HepG2 (cell line): ENCODE measurements around the gene KIF1B. TPM values are rescaled to one million over a fixed set of nuclear protein-coding genes. Genes with fewer than 3 reads are reported as not detected.

Experiments used
- ATAC-seq: fragments of 200-7000 bp; cut with Tn5 transposase; 3 replicates; pipeline ENCODE4 v1.9.1; 2020; ENCODE audit warnings: mild to moderate bottlenecking, moderate library complexity
- BruUV-seq: library from RNA; stranded (reverse); fragments of 400-500 nt; replicated peaks from 2 replicates; lab custom pipeline; 2021; lab: Mats Ljungman, UMichigan
- CTCF ChIA-PET: fragments of 300-600 bp; formaldehyde crosslinking; extraction: SDS; loops from one replicate; lab custom pipeline; 2021; ENCODE audit warnings: low total read pairs, inconsistent platforms, low intra/inter-chr PET ratio; lab: Yijun Ruan, JAX
- POLR2A ChIA-PET: fragments of 350-600 bp; sonication (Branson Sonifier 250); formaldehyde crosslinking; loops from one replicate; lab custom pipeline; 2020; ENCODE audit warnings: antibody characterized with exemption, inconsistent platforms; lab: Yijun Ruan, JAX
- DNase-seq: peaks from one replicate; pipeline ENCODE4 v3.0.0-alpha.2; 2015; ENCODE audit warnings: low spot score
- FAIRE-seq: peaks from 3 replicates; lab custom pipeline; 2011; peaks lifted over from hg19 to GRCh38; lab: Jason Lieb, UNC
- H2AFZ ChIP-seq: one replicate; pipeline ENCODE4 v1.6.1; 2011; ENCODE audit warnings: low read length, inconsistent platforms
- H3K27ac ChIP-seq: fragments of 300-600 bp; 3 replicates; pipeline ENCODE4 v1.8.0; 2011; ENCODE audit warnings: mixed run types, mild to moderate bottlenecking, mixed read lengths, low read length, inconsistent platforms; ENCODE audit not compliant: insufficient read depth; ENCODE audit errors: extremely low read length
- H3K27me3 ChIP-seq, 2 experiments: fragments of 200-600 bp in 1 of 2; 2 replicates in 1 of 2; 3 replicates in 1 of 2; pipeline versions ENCODE4 v1.6.0 to v1.8.0; 2011; ENCODE audit warnings: low read length in 2 of 2, mild to moderate bottlenecking in 2 of 2, moderate library complexity in 2 of 2, inconsistent platforms in 1 of 2; ENCODE audit not compliant: insufficient read depth in 2 of 2, control insufficient read depth in 1 of 2
- H3K36me3 ChIP-seq, 2 experiments: fragments of 200-600 bp in 1 of 2; replicated peaks in 1 of 2; 2 replicates in 1 of 2; 3 replicates in 1 of 2; pipeline versions ENCODE4 v1.5.1 to v1.8.0; 2011; ENCODE audit warnings: low read length in 2 of 2, inconsistent platforms in 1 of 2; ENCODE audit not compliant: insufficient read depth in 2 of 2, control insufficient read depth in 1 of 2
- H3K4me1 ChIP-seq: 2 replicates; pipeline ENCODE4 v1.5.1; 2012; ENCODE audit warnings: low read length, inconsistent platforms; ENCODE audit not compliant: insufficient read depth
- H3K4me2 ChIP-seq: 2 replicates; pipeline ENCODE4 v1.6.0; 2011; ENCODE audit warnings: low read depth, low read length, inconsistent platforms
- H3K4me3 ChIP-seq, 3 experiments: fragments of 200-600 bp in 1 of 3; sonication (generic), shearing (Covaris generic) in 1 of 3; replicated peaks in 1 of 3; 2 replicates each; pipeline ENCODE4 v1.5.1; 2011 to 2016; ENCODE audit warnings: low read length in 3 of 3, inconsistent platforms in 2 of 3, low read depth in 2 of 3, mild to moderate bottlenecking in 2 of 3, control low read depth in 1 of 3, mixed read lengths in 1 of 3; ENCODE audit not compliant: insufficient read depth in 1 of 3
- H3K79me2 ChIP-seq: one replicate; pipeline ENCODE4 v1.6.1; 2011; ENCODE audit warnings: low read length, inconsistent platforms; ENCODE audit not compliant: insufficient read depth
- H3K9ac ChIP-seq: 2 replicates; pipeline ENCODE4 v1.6.0; 2011; ENCODE audit warnings: mild to moderate bottlenecking, low read depth, low read length, inconsistent platforms; ENCODE audit not compliant: insufficient read depth
- H3K9me3 ChIP-seq: 2 replicates; pipeline ENCODE4 v1.5.1; 2012; ENCODE audit warnings: mild to moderate bottlenecking, low read length
- H4K20me1 ChIP-seq: 2 replicates; pipeline ENCODE4 v1.6.0; 2011; ENCODE audit warnings: inconsistent platforms, mild to moderate bottlenecking, low read length, moderate library complexity; ENCODE audit not compliant: insufficient read depth
- ETV5 ChIP-seq: IDR thresholded peaks from 2 replicates; pipeline ENCODE4 v1.6.1; 2018; ENCODE audit warnings: missing biosample characterization, missing genetic modification reagents, inconsistent platforms, borderline replicate concordance
- NRL ChIP-seq: sonication (generic); formaldehyde crosslinking; IDR thresholded peaks from 2 replicates; pipeline ENCODE4 v1.5.0; 2020; ENCODE audit warnings: missing genetic modification reagents, mild to moderate bottlenecking, moderate library complexity, borderline replicate concordance
- PPARG ChIP-seq: conservative IDR thresholded peaks from 2 replicates; pipeline ENCODE4 v1.6.1; 2016; ENCODE audit warnings: missing biosample characterization, missing genetic modification reagents
- RBAK ChIP-seq: sonication (generic); formaldehyde crosslinking; IDR thresholded peaks from 2 replicates; pipeline ENCODE4 v1.5.1; 2020; ENCODE audit warnings: mild to moderate bottlenecking, missing genetic modification reagents
- SMC3 ChIP-seq: IDR thresholded peaks from 2 replicates; pipeline ENCODE4 v1.6.1; 2011; ENCODE audit warnings: low read length, improper control_type of control experiment
- SP4 ChIP-seq: sonication (generic); formaldehyde crosslinking; IDR thresholded peaks from 2 replicates; pipeline ENCODE4 v1.8.1; 2023; ENCODE audit warnings: mild to moderate bottlenecking, missing genetic modification reagents
- ZFP90 ChIP-seq: sonication (generic); formaldehyde crosslinking; IDR thresholded peaks from 2 replicates; pipeline ENCODE4 v1.8.0; 2022; ENCODE audit warnings: missing genetic modification reagents, mild to moderate bottlenecking, inconsistent platforms, borderline replicate concordance
- ZNF326 ChIP-seq: sonication (generic); formaldehyde crosslinking; IDR thresholded peaks from 2 replicates; pipeline ENCODE4 v1.4.0; 2020; ENCODE audit warnings: missing genetic modification reagents, borderline replicate concordance
- ZNF350 ChIP-seq: sonication (generic); formaldehyde crosslinking; IDR thresholded peaks from 2 replicates; pipeline ENCODE4 v1.4.0; 2020; ENCODE audit warnings: mild to moderate bottlenecking, low read depth, missing genetic modification reagents, borderline replicate concordance
- ZNF567 ChIP-seq: sonication (generic); formaldehyde crosslinking; IDR thresholded peaks from 2 replicates; pipeline ENCODE4 v1.8.1; 2023; ENCODE audit warnings: mild to moderate bottlenecking, missing genetic modification reagents, borderline replicate concordance
- WGBS: methylation state at CpG from one replicate; pipeline ENCODE4 v1.1.6; 2017; ENCODE audit warnings: low lambda C conversion rate; 5-methylcytosine and 5-hydroxymethylcytosine counted together
- in situ Hi-C: cut with HindIII; loops from 2 replicates; pipeline ENCODE4 v1.10.0; 2017; ENCODE audit warnings: low pct_unique_long_range_greater_than_20kb; ENCODE audit not compliant: extremely low pct_ligation_motif_present
- intact Hi-C: fragments of 100-400 bp; cut with micrococcal nuclease; formaldehyde crosslinking; loops from one replicate; pipeline ENCODE4 v1.10.0; 2022; ENCODE audit not compliant: unreplicated experiment
- polyA plus RNA-seq, 8 experiments: library from polyadenylated mRNA; depleted of rRNA in 3 of 8; stranded (reverse) in 7 of 8; unstranded in 1 of 8; fragments of >200 nt; fragmentation: Illumina TruSeq in 4 of 8; extraction: Trizol in 4 of 8; gene quantifications; 2 replicates each; pipeline versions ENCODE4 v1.2.1 to v1.2.3, GENCODE V29; 2011 to 2016; ENCODE audit warnings: low read depth in 4 of 8, missing spikeins in 1 of 8, mixed read lengths in 1 of 8; ENCODE audit not compliant: insufficient read depth in 1 of 8
- total RNA-seq, 5 experiments: library from RNA; depleted of rRNA; stranded (reverse); fragments of >200 nt; fragmentation: Illumina TruSeq; extraction: Trizol; gene quantifications; 2 replicates each; pipeline ENCODE4 v1.2.3, GENCODE V29; 2016; ENCODE audit warnings: low read depth in 1 of 5
- TF ChIP-seq, protein P1 (sequence below): IDR thresholded peaks from 2 replicates; pipeline ENCODE4 v1.6.1; 2016; ENCODE audit warnings: missing biosample characterization, missing genetic modification reagents, low read depth
- TF ChIP-seq, protein P2 (sequence below), 2 experiments: fragments of 450-650 bp in 1 of 2; sonication (generic) in 1 of 2; formaldehyde crosslinking; IDR thresholded peaks; 2 replicates each; pipeline versions ENCODE4 v1.5.0 to v1.8.0; 2020 to 2022; ENCODE audit warnings: mild to moderate bottlenecking in 1 of 2, missing genetic modification reagents in 1 of 2
- TF ChIP-seq, protein P3 (sequence below): sonication (generic); formaldehyde crosslinking; IDR thresholded peaks from 2 replicates; pipeline ENCODE4 v1.5.1; 2020; ENCODE audit warnings: missing genetic modification reagents, mild to moderate bottlenecking, borderline replicate concordance

KIF1B gene
- total and polyA plus RNA-seq, 2 of the 13 experiments (the other 11 are each of a cell fraction or from before 2014, with no cell fraction given), result 26.7 to 32.5 TPM

DNA sequence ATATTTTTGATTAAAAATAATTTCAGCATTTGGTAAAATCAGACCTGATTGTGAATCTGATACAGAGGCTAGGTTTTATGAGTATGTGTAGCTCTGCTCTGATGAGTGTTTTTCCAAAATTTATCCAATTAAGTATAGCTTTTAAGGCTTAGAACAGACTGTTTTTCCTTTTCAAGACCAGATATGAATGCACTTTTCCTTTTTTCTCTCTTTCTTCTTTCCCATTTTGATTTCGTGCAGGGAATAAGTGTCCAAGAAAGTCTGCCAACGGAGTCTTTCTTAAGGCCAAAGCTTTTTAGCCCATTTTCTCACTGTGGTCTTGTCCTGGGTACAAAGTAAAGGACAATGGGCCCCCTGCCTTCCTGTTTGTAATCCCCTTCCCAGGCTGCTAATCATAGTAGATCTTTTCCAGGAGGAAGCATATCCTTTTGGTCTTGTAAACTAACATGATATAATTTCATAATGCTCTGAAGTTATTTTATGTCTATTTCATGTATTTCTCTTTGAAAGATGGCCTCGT, 2.9 kb downstream of the KIF1B start:
- 67% methylated on average over 3 of the region's 3 CpGs for WGBS
- FAIRE-seq (no peak), ATAC-seq (no peak), DNase-seq (no peak)
- H3K9ac ChIP-seq, result 0 out of 2 replicates have a peak overlapping the region, but pooled peaks have one; percentile 8
- peaks cover 64% of the 10 kb centered on the region for H3K79me2 ChIP-seq
- ChIA-PET POLR2A (interaction anchor here (0.7 kb wide), 1 partner anchor 23 kb away, joined by 3 read pairs; no protein-coding TSS in a partner anchor), CTCF (no interaction called here)
- no peaks in the 10 kb centered on the region for H3K36me3 ChIP-seq
- BruUV-seq, result no TSS peak
- H3K9me3 ChIP-seq, result no peaks in the 10 kb centered on the region
- H3K27ac ChIP-seq, result peak overlapping the region; percentile 51
- peak overlapping the region; percentile 62 for H3K4me2 ChIP-seq
- no peak for TF ChIP-seq RBAK (CRISPR knock-in tag)
- peaks cover 56% of the 10 kb centered on the region for H3K4me1 ChIP-seq
- H4K20me1 ChIP-seq, result peaks cover 37% of the 10 kb centered on the region
- H3K4me3 ChIP-seq, result peak overlapping the region in 1 of 3 experiments; percentile 4; a peak in 1 of 6 replicates
- no peak overlapping the region for H2AFZ ChIP-seq
- intact Hi-C loops (loop anchor here (5.0 kb wide), 1 partner anchor 41 kb away; no protein-coding TSS in a partner anchor), in situ Hi-C loops (no loop called here)
- H3K27me3 ChIP-seq, result no peaks in the 10 kb centered on the region; a peak in 1 of 5 replicates

DNA sequence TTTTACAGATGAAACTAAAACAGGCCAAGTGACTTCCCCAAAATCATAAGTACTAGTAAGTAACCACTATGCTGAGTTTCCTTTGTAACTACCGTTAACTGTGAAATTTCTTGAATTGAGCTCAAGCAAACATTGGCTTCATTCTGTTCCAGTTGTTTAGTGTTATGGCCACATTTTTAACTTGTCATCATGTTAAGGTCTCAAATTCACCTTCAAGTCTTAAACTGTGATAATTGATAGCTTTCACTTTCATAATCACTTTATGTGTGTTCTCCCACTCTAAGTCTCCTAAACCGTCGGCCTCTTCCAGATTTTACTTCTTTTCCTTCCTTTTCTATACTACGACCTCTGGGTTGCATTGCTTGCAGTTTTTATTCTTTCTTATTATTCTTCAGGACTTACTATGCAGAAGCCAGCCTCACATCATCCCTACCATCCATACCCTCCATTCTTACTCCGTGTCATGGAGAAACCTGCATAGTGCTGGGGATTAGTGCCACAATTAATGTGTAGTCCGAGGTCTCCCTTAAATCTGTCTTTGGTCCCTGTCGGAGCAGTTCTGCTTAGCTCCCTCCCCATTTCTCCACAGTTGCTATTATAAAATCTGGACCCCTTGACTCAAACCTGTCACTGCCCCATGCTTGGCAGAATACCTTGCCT, 5.8 kb downstream of the KIF1B start:
- peaks cover 86% of the 10 kb centered on the region for H3K79me2 ChIP-seq

More for the DNA sequence above, 5.8 kb downstream of the KIF1B start:
- no peak for FAIRE-seq
- Histone ChIP-seq H3K9me3 (no peaks in the 10 kb centered on the region), H4K20me1 (peaks cover 39% of the 10 kb centered on the region), H3K27ac (no peak overlapping the region), H3K4me1 (peaks cover 48% of the 10 kb centered on the region), H2AFZ (no peak overlapping the region), H3K9ac (no peak overlapping the region), H3K4me3 (no peak overlapping the region), H3K27me3 (no peaks in the 10 kb centered on the region; a peak in 1 of 5 replicates), H3K4me2 (no peak overlapping the region), H3K36me3 (no peaks in the 10 kb centered on the region)
- ChIA-PET CTCF (no interaction called here), POLR2A (no interaction called here)
- TF ChIP-seq ZNF326 (CRISPR knock-in tag) (no peak), ZFP90 (no peak), ETV5 (CRISPR knock-in tag) (no peak), NRL (CRISPR knock-in tag) (no peak), ZNF350 (CRISPR knock-in tag) (no peak), SP4 (CRISPR knock-in tag) (no peak), PPARG (CRISPR knock-in tag) (no peak), SMC3 (no peak), ZNF567 (no peak)
- TF ChIP-seq, protein P1, sequence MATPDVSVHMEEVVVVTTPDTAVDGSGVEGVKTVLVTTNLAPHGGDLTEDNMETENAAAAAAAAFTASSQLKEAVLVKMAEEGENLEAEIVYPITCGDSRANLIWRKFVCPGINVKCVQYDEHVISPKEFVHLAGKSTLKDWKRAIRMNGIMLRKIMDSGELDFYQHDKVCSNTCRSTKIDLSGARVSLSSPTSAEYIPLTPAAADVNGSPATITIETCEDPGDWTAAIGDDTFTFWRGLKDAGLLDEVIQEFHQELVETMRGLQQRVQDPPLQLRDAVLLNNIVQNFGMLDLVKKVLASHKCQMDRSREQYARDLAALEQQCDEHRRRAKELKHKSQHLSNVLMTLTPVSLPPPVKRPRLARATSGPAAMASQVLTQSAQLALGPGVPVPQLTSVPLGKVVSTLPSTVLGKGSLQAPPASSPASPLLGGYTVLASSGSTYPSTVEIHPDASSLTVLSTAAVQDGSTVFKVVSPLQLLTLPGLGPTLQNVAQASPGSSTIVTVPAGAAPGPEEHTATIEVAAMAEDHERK (CRISPR knock-in tag), result no peak
- TF ChIP-seq, protein P2, sequence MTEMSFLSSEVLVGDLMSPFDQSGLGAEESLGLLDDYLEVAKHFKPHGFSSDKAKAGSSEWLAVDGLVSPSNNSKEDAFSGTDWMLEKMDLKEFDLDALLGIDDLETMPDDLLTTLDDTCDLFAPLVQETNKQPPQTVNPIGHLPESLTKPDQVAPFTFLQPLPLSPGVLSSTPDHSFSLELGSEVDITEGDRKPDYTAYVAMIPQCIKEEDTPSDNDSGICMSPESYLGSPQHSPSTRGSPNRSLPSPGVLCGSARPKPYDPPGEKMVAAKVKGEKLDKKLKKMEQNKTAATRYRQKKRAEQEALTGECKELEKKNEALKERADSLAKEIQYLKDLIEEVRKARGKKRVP (CRISPR knock-in tag; IDR thresholded peaks at IDR 0.05), result no peak
- TF ChIP-seq, protein P3, sequence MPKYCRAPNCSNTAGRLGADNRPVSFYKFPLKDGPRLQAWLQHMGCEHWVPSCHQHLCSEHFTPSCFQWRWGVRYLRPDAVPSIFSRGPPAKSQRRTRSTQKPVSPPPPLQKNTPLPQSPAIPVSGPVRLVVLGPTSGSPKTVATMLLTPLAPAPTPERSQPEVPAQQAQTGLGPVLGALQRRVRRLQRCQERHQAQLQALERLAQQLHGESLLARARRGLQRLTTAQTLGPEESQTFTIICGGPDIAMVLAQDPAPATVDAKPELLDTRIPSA (CRISPR knock-in tag), result no peak
- 94% methylated on average over 7 of the region's 7 CpGs for WGBS
- no peak for DNase-seq
- ATAC-seq, result no peak
- intact Hi-C loops, result no loop called here
- in situ Hi-C loops, result no loop called here
- BruUV-seq, result no TSS peak
